Activated T-cell treated with anti-CD3 and anti-CD28 coated beads for 48 hours (primary cell): ENCODE results near the gene LMOD2.
"Not testable (repeated sequence)": the region's sequence is repeated elsewhere in the genome, so short reads cannot be mapped to it uniquely, and the experiment has no call there.

Source experiments
- DNase-seq: peaks from one replicate; pipeline ENCODE4 v3.0.0-alpha.2; 2020; ENCODE audit warnings: low read depth

LMOD2 gene

GRCh38 chr7:123655614-123656013 is at the start of gene LMOD2:
TSS of gene LMOD2 (plus strand) at chr7:123655866. CDS start at chr7:123655964, 98 bp downstream.
- DNase-seq, result no peak

DNA sequence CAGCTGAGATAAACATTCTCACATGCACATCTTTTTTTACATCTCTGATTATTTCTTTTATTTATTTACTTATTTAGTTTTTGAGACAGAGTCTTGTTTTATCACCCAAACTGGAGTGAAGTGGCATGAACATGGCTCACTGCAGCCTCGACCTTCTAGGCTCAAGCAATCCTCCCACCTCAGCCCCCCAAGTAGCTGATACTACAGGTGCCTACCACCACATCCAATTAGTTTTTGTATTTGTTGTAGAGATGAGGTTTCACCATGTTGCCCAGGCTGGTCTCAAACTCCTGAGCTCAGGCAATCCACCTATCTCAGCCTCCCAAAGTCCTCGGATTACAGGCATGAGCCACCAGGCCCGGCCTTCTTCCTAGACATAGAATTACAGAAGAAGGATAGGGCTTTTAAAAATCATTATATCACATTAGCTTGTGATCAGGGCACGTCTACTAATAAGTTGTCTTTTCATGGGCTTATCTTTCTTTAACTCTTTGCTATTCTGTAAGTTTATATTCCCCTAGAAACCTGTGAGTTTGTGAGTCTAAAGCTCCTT is 48.2 kb upstream of the LMOD2 start:
- DNase-seq, result no peak

DNA sequence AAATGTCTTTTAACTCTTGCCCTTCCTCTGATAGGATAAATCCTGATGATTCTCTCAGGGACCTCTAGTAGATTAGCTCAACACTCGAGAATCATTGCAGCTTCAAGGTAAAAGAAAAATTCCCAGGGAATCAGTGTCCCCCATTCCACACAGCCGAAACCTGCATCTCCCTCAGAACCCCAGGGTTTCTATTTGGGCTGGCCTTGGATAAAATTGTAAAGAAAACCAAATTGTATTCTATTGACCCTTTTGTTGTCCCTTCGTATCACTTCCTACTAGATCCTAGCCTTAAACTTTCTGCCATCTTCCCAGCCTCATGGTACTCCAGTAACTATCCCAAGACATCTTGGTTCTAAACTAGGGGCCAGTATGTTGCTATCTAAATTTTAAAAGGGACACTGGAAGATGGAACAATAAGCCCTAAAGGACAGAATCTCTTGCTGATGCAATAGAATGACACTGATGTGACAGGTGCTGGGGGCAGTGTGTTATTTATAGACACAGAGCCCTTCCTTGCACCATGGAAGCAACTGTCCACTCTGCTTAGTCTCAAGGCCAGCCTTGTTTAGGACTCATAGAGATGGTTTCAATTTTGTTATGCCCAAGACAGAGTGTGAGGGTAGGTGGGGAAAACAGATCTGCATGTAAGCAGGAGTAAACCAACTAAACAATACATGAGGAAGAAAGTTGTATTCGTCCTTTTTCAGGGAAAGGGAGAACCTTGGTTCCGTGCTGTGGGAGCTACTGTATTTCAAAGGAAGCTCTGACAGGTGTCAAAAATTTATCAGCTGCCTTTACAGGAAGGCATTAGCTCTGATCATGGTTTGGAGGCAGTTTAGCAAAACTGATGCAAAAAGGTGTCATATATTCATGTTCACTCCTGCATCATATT is 46.4 kb upstream of the LMOD2 start:
- DNase-seq, result no peak

- no peak for DNase-seq
Observed at GRCh38 chr7:123609883-123610239, 45.8 kb upstream of the LMOD2 start.

GRCh38 chr7:123612024-123612423 is 43.6 kb upstream of the LMOD2 start:
- DNase-seq, result no peak

DNA sequence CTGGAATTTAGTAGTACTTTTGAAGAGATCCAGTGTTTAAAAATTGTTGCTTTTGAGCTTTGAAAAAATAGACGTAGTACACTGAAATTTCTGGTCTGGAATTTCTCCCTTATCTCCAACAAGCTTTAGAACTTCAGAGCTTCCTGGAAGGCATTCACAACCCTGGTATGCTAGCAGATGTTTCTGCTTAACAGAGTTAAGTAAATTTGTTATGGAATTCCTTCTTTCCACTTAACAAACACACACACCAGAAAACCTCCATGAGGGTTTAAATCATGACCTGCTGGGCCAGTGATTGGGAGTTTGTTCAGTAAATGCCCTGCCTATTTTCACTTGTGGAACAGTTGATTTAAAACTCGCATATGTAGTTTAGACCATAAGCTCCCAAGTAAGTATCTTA is 40.3 kb upstream of the LMOD2 start:
- DNase-seq, result no peak

- no peak for DNase-seq
Observed at GRCh38 chr7:123616223-123616622, 39.4 kb upstream of the LMOD2 start.

- no peak for DNase-seq
Observed at GRCh38 chr7:123621707-123622106, 34.0 kb upstream of the LMOD2 start.

GRCh38 chr7:123622660-123623386 is 32.8 kb upstream of the LMOD2 start:
- DNase-seq, result no peak

DNA sequence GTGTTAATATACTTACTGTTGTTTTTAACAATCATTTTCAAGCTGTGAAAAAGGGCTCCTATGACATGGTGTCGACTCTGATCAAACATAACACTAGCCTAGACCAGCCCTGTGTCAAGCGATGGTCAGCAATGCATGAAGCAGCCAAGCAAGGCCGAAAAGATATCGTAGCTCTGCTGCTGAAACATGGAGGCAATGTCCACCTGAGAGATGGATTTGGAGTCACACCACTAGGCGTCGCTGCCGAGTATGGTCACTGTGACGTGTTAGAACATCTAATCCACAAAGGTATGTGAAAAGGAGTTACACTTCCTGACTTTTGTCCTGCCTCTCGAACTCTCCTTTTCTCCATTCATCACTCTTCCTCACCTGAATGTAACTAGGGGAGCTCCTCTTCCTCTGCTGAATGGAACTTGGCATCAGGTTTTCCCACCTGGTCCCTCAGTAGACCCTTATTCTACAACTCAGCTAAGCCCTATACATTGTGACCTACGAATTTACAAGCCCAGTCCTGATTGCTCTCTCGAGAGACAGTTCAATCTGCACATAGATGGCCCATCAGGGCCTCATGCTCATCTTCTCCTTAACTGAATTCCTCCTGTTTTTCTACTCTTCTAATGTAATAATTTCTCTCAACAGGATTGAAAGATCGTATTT is 31.0 kb upstream of the LMOD2 start:
- peak; percentile 59 for DNase-seq

DNA sequence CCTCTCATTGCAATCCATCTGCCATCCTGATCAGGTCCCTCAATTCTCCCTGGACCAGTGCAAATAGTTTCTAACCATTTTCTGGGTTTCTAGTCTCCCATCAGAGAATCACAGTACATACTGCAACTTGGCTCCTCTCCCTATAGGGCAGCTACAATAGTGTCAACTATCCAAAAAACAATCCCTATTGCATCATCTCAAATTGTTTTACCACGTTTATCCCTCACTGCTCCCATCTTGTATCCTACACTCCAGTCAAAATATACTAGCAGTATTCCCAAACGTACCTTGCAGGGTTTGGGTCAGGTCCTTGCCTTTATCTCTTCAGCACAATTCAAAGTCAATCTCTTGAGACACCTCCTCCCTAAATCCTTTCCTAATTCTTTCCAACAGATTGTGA is 30.4 kb upstream of the LMOD2 start:
- DNase-seq, result no peak

GRCh38 chr7:123627851-123628250 is 27.8 kb upstream of the LMOD2 start:
- no peak for DNase-seq

- DNase-seq, result no peak
Observed at GRCh38 chr7:123628829-123629228, 26.8 kb upstream of the LMOD2 start.

- DNase-seq, result no peak
Observed at GRCh38 chr7:123629281-123629680, 26.4 kb upstream of the LMOD2 start.

GRCh38 chr7:123632808-123633207 is 22.9 kb upstream of the LMOD2 start:
- DNase-seq, result no peak

DNA sequence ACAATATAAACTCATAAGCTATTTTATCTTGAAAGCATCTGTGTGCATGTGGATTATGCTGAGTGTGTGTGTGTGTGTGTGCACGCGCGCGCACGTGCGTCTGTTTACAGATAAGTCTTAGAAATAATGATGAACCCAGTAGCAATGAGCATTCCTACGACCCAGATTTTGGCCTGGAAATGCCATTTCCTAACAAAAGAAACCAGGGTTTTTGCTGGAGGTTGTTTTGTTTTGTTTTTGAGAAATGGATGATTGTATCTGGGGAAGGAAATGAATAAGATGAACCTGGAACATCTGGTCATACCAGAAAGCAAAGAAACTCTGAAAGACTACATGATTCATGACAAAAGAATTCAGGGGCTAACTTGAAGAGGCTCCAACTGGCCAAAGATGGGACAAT is 22.1 kb upstream of the LMOD2 start:
- DNase-seq, result no peak

GRCh38 chr7:123634011-123634573 is 21.6 kb upstream of the LMOD2 start:
- DNase-seq, result not testable (repeated sequence)

- DNase-seq, result no peak
Observed at GRCh38 chr7:123635551-123636359, 19.9 kb upstream of the LMOD2 start.

DNA sequence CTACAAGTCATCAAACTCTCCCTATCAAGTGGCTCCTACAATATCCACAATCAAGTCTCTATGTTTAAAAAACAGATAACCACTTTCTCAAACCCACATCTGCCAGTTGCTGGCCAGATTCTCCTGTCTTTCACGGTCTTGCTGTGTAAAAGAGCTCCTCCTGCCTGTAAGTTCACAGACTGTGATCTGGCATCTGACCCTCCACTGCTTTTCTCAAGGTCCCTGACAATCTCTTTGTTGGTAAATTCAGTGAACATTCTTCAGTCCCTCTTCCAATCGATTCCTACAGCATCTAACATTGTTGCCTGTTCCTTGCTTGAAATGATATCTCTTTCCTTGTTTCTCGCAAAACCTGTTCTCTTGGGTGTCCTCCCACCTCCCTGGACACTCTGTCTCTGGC is 18.5 kb upstream of the LMOD2 start:
- DNase-seq, result no peak

- no peak for DNase-seq
Observed at GRCh38 chr7:123637878-123638277, 17.8 kb upstream of the LMOD2 start.

DNA sequence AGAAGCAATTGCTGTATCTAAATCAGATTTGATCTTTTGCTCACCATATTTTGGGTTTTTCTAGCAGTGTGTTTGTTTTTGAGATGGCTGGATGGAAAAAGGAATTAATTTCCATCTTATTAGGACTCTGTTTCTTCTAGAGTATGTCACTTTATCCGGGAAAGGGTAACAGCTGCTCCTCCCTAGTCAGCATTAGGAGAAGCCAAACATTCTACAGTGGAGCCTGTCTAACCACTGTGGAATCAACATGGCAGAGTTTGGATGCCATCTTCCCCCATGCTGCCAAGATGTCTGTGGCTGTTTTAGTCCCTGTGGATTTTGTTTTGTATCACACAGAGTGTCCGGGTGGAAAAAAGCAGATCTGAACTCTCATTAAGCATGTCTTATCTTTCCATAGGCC is 16.0 kb upstream of the LMOD2 start:
- no peak for DNase-seq
